ENCODE data around the gene TOR2A. TPM values are rescaled to one million over a fixed set of nuclear protein-coding genes. Genes with fewer than 3 reads are reported as not detected.

Gene TOR2A
- total and polyA plus RNA-seq, 2 of the 8 experiments (the other 6 are each of a cell fraction or from before 2014, with no cell fraction given): 18.7 to 24.9 TPM

DNA sequence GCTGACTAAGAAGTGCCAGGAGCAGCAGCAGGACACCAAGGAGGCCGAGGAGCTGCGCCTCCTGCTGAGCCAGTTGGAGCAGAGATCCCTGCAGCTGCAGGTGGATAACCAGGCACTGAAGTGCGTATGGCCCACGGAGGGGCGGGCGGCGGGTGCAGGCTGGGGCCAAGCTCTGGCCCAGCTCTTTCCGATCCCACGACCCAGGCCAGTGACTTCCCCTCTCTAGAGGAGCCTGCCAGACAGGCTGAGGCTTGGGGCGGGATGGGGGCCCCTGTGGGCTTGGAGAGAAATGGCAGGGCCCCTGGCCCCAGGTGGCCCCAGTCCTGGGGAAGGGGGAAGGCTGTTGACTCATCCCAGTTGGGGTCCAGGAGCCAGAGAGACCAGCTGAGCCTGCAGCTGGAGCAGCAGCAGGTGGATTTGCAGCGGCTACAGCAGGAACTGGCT, 23.2 kb downstream of the TOR2A start:
- Histone ChIP-seq H3K4me1 (replicated peaks in 1 of 4; ENCODE audit: control insufficient read depth in 3 of 4, insufficient read depth in 4 of 4, low read length in 3 of 4) (peaks cover 0 to 32% (median 22%) of the 10 kb centered on the region in 4 experiments; a peak in 6 of 7 replicates), H2BK20ac (ENCODE audit: low read length) (no peak overlapping the region), H2BK120ac (replicated peaks; ENCODE audit: low read depth, low read length) (no peak overlapping the region), H3K4me2 (ENCODE audit: insufficient read depth in 1 of 2, low read depth in 2 of 2, low read length in 2 of 2) (peak overlapping the region; percentile 19 to 43; a peak in 2 of 4 replicates), H3K9ac (replicated peaks in 1 of 4; ENCODE audit: extremely low read depth in 1 of 4, low read depth in 3 of 4, low read length in 3 of 4) (no peak overlapping the region), H3K27ac (ENCODE audit: low read depth, low read length) (peak overlapping the region; percentile 20; the same call in 1 of the 2 replicates), H3K4me3 (ENCODE audit: extremely low read depth in 1 of 4, insufficient read depth in 2 of 4, low read depth in 3 of 4, low read length in 4 of 4) (no peak overlapping the region), H4K91ac (replicated peaks; ENCODE audit: insufficient read length, low read length) (peak overlapping the region; percentile 57), H4K8ac (ENCODE audit: extremely low read depth, insufficient read depth, low read length) (no peak overlapping the region), H2BK5ac (ENCODE audit: low read depth, low read length) (no peak overlapping the region), H3K79me2 (ENCODE audit: control insufficient read depth in 1 of 2, insufficient read depth in 2 of 2, low read length in 2 of 2) (no peaks in the 10 kb centered on the region), H3K18ac (ENCODE audit: extremely low read depth, low read length) (peak overlapping the region; percentile 78; the same call in 1 of the 2 replicates), H3K79me1 (ENCODE audit: low read depth, low read length) (no peaks in the 10 kb centered on the region; the same call in 1 of the 2 replicates), H3K56ac (replicated peaks; ENCODE audit: insufficient read length, low read depth, low read length) (no peak overlapping the region), H2AK5ac (ENCODE audit: low read depth, low read length) (no peak overlapping the region), H3K23ac (ENCODE audit: insufficient read length) (no peak overlapping the region), H4K20me1 (replicated peaks in 1 of 2; ENCODE audit: control insufficient read depth in 1 of 2, insufficient read depth in 2 of 2, low read length in 2 of 2) (peaks cover 0 to 3% of the 10 kb centered on the region in 2 experiments), H3K23me2 (ENCODE audit: low read depth, low read length) (peaks cover 10% of the 10 kb centered on the region; the same call in 1 of the 2 replicates), H4K5ac (ENCODE audit: insufficient read length, low read depth, low read length) (no peak overlapping the region), H3K27me3 (replicated peaks in 1 of 4; ENCODE audit: control insufficient read depth in 3 of 4, extremely low read depth in 1 of 4, insufficient read depth in 3 of 4, low read length in 3 of 4) (0 out of 7 replicates have a peak, but pooled peaks cover 0 to 2% (median 0%) of the 10 kb centered on the region in 4 experiments), H3K36me3 (ENCODE audit: control insufficient read depth in 2 of 4, insufficient read depth in 4 of 4, low read length in 3 of 4) (no peaks in the 10 kb centered on the region), H2BK12ac (ENCODE audit: low read depth, low read length) (peak overlapping the region; percentile 33; the same call in 1 of the 2 replicates), H3K4ac (replicated peaks; ENCODE audit: insufficient read length, low read depth, low read length) (no peak overlapping the region), H2AFZ (ENCODE audit: low read length) (no peak overlapping the region), H2BK15ac (ENCODE audit: low read length) (no peak overlapping the region; the same call in 1 of the 2 replicates), H3K14ac (ENCODE audit: insufficient read length) (no peak overlapping the region), H3K9me3 (ENCODE audit: insufficient read depth in 2 of 2, low read depth in 1 of 2, low read length in 1 of 2) (no peaks in the 10 kb centered on the region)
- POLR2A ChIA-PET (ENCODE audit: partially characterized antibody): interaction anchor here (0.7 to 2.6 kb wide), 10 partner anchors 8 to 261 kb away, joined by 3 to 7 read pairs (median 3); partner anchors contain the start of genes LRSAM1 and RPL12
- 56% methylated on average over 10 of the region's 11 CpGs; no CpG with 5 or more reads in 1 of the 2 experiments for WGBS, 2 experiments (ENCODE audit: extremely low coverage in 1 of 2, insufficient coverage in 1 of 2, insufficient read length in 1 of 2, insufficient replicate concordance in 2 of 2, low coverage in 1 of 2, low lambda C conversion rate in 2 of 2, missing lambda C conversion rate in 1 of 2)
- CTCF ChIA-PET (ENCODE audit: partially characterized antibody): interaction anchor here (0.6 to 3.9 kb wide), 15 partner anchors 9 to 209 kb away, joined by 3 to 23 read pairs (median 4); partner anchors contain the start of gene TOR2A
- DNase-seq (ENCODE audit: low read depth in 1 of 2, low spot score in 2 of 2) (no peak), FAIRE-seq (no peak)
- TF ChIP-seq CHD1 (IDR thresholded peaks at IDR 0.05; ENCODE audit: low read depth, low read length): no peak
- no peak for TF ChIP-seq MAFK (IDR thresholded peaks at IDR 0.05; ENCODE audit: low read depth, low read length)
- peak in 1 of 2 experiments; percentile 39; a peak in 2 of 4 replicates for TF ChIP-seq RAD21 (IDR thresholded peaks at IDR 0.05 in 1 of 2, conservative IDR thresholded peaks at IDR 0.05 in 1 of 2; ENCODE audit: low read depth in 2 of 2, low read length in 2 of 2)
- no peak for TF ChIP-seq KDM5A (IDR thresholded peaks at IDR 0.05; ENCODE audit: low read length)
- no peak for TF ChIP-seq RFX5 (IDR thresholded peaks at IDR 0.05; ENCODE audit: borderline replicate concordance, low read depth, low read length)
